OCI-LY7 (cell line): ENCODE measurements around the gene MRO. TPM values are rescaled to one million over a fixed set of nuclear protein-coding genes. Genes with fewer than 3 reads are reported as not detected.

ENCODE experiments used
- BruUV-seq: library from RNA; stranded (reverse); fragments of 400-500 nt; replicated peaks from 2 replicates; lab custom pipeline; 2021; lab: Mats Ljungman, UMichigan
- CTCF ChIA-PET: fragments of 300-600 bp; sonication (Branson Sonifier 250); formaldehyde crosslinking; loops from one replicate; lab custom pipeline; 2022; ENCODE audit warnings: antibody characterized with exemption; ENCODE audit not compliant: unreplicated experiment; lab: Charles Lee
- POLR2A ChIA-PET: fragments of 300-600 bp; sonication (Branson Sonifier 250); formaldehyde crosslinking; loops from one replicate; lab custom pipeline; 2022; ENCODE audit warnings: antibody characterized with exemption; lab: Charles Lee
- DNase-seq: peaks from one replicate; pipeline ENCODE4 v3.0.0-alpha.2; 2015; ENCODE audit warnings: low spot score
- H2AFZ ChIP-seq: fragments of 200-600 bp; sonication (generic), shearing (Covaris generic); 2 replicates; pipeline ENCODE4 v1.6.1; 2014; ENCODE audit warnings: mild to moderate bottlenecking, antibody characterized with exemption, low read length, moderate library complexity
- H3K27ac ChIP-seq: fragments of 200-600 bp; sonication (generic); 2 replicates; pipeline ENCODE4 v1.5.1; 2014; ENCODE audit warnings: mixed run types, low read depth, mild to moderate bottlenecking, moderate library complexity, low read length, inconsistent platforms; ENCODE audit not compliant: poor library complexity, severe bottlenecking
- H3K36me3 ChIP-seq: fragments of 200-600 bp; sonication (generic); 2 replicates; pipeline ENCODE4 v1.6.1; 2014; ENCODE audit warnings: mild to moderate bottlenecking, antibody characterized with exemption, low read length, moderate library complexity, mixed read lengths; ENCODE audit not compliant: insufficient read depth
- H3K4me1 ChIP-seq: fragments of 200-600 bp; sonication (generic); 2 replicates; pipeline ENCODE4 v1.5.1; 2014; ENCODE audit warnings: mild to moderate bottlenecking, low read length; ENCODE audit not compliant: insufficient read depth, poor library complexity, severe bottlenecking
- H3K4me2 ChIP-seq: fragments of 200-600 bp; sonication (generic); 2 replicates; pipeline ENCODE4 v1.6.1; 2014; ENCODE audit warnings: mild to moderate bottlenecking, low read length
- H3K4me3 ChIP-seq: fragments of 200-600 bp; sonication (generic); 2 replicates; pipeline ENCODE4 v1.5.1; 2014; ENCODE audit warnings: mild to moderate bottlenecking, low read depth, low read length; ENCODE audit not compliant: poor library complexity, severe bottlenecking
- H3K79me2 ChIP-seq: fragments of 200-600 bp; sonication (generic); 2 replicates; pipeline ENCODE4 v1.6.1; 2016; ENCODE audit warnings: low read depth, mild to moderate bottlenecking, low read length, moderate library complexity, mixed read lengths; ENCODE audit not compliant: insufficient read depth
- H3K9me2 ChIP-seq: fragments of 200-600 bp; sonication (generic); 2 replicates; pipeline ENCODE4 v1.6.1; 2016; ENCODE audit warnings: mild to moderate bottlenecking, low read length, mixed read lengths; ENCODE audit not compliant: insufficient read depth
- H3K9me3 ChIP-seq: fragments of 200-600 bp; sonication (generic); 2 replicates; pipeline ENCODE4 v1.6.1; 2014; ENCODE audit warnings: mild to moderate bottlenecking, mixed run types, low read length, mixed read lengths
- H4K20me1 ChIP-seq: fragments of 200-600 bp; sonication (generic); 2 replicates; pipeline ENCODE4 v1.6.1; 2014; ENCODE audit warnings: mild to moderate bottlenecking, antibody characterized with exemption, low read length, moderate library complexity, mixed read lengths; ENCODE audit not compliant: insufficient read depth
- EZH2phosphoT487 ChIP-seq: fragments of 200-600 bp; sonication (generic); IDR thresholded peaks from 2 replicates; pipeline ENCODE4 v1.6.1; 2018; ENCODE audit warnings: low read depth, borderline replicate concordance, mild to moderate bottlenecking, mixed run types, antibody characterized with exemption, low read length, moderate library complexity, mixed read lengths
- intact Hi-C: fragments of 100-400 bp; cut with micrococcal nuclease; formaldehyde crosslinking; loops from one replicate; pipeline ENCODE4 v1.10.0; 2022; ENCODE audit not compliant: unreplicated experiment
- total RNA-seq, 2 experiments: library from RNA; depleted of rRNA in 1 of 2; stranded (reverse); fragments of >200 nt in 1 of 2; shearing (Covaris generic) in 1 of 2; gene quantifications; 2 replicates each; pipeline ENCODE4 v1.2.3, GENCODE V29; 2014 to 2022
- TF ChIP-seq, protein P1 (sequence below): fragments of 200-600 bp; sonication (generic); conservative IDR thresholded peaks from 2 replicates; pipeline ENCODE4 v1.5.1; 2014; ENCODE audit warnings: mild to moderate bottlenecking, antibody characterized with exemption, low read length, moderate library complexity, mixed read lengths

Gene MRO
- total RNA-seq, 2 experiments from 2014 or later = 0.22 to 0.46 TPM

DNA sequence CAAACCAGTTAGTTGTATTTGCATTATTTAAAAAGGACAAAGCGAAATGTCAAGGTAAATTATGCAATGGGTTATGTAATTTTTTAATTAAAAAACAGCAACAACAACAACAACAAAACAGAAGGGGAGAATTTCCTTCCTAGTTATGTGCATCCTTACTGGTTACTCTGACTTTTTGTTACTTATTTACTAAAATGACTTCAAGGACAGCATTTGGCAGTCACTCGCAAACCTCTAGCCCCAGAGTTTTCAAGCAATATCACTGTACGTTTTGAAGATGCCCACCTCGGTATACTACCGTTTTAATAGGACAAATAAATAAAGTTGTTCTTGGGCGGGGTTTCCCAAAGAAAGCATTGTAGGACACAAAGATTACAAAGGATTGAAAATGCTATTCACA lies 24.7 kb upstream of the MRO start:
- intact Hi-C loops = no loop called here
- POLR2A ChIA-PET = interaction anchor here (1.0 to 1.1 kb wide), 2 partner anchors 11 to 12 kb away, joined by 3 read pairs; no protein-coding TSS in a partner anchor

DNA sequence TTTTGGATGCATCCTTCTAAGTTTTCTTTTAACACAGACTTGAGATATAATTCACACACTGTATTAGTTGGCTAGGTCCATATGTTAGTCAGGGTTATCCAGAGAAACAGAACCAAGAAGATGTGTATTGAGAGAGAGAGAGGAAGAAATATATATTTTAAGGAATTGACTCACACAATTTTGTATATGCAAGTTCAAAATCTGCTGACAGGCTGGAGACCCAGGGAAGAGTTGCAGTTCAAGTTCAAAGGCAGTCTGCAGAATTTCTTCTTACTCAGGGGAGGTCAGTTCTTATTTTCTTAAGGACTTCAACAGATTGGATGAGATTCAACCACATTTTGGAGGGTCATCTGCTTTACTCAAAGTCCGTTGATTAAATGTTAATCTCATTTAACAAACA lies 23.0 kb upstream of the MRO start:
- H3K27ac ChIP-seq = no peak overlapping the region
- no peaks in the 10 kb centered on the region for H3K36me3 ChIP-seq
- intact Hi-C loops = no loop called here
- H4K20me1 ChIP-seq = no peaks in the 10 kb centered on the region
- no peaks in the 10 kb centered on the region for H3K79me2 ChIP-seq
- no peak overlapping the region for H3K4me3 ChIP-seq
- no peak overlapping the region for H2AFZ ChIP-seq
- H3K4me1 ChIP-seq = no peaks in the 10 kb centered on the region
- TF ChIP-seq, protein P1, sequence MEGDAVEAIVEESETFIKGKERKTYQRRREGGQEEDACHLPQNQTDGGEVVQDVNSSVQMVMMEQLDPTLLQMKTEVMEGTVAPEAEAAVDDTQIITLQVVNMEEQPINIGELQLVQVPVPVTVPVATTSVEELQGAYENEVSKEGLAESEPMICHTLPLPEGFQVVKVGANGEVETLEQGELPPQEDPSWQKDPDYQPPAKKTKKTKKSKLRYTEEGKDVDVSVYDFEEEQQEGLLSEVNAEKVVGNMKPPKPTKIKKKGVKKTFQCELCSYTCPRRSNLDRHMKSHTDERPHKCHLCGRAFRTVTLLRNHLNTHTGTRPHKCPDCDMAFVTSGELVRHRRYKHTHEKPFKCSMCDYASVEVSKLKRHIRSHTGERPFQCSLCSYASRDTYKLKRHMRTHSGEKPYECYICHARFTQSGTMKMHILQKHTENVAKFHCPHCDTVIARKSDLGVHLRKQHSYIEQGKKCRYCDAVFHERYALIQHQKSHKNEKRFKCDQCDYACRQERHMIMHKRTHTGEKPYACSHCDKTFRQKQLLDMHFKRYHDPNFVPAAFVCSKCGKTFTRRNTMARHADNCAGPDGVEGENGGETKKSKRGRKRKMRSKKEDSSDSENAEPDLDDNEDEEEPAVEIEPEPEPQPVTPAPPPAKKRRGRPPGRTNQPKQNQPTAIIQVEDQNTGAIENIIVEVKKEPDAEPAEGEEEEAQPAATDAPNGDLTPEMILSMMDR = no peak
- TF ChIP-seq EZH2phosphoT487 = no peak
- no peaks in the 10 kb centered on the region for H3K9me2 ChIP-seq
- no TSS peak for BruUV-seq
- H3K4me2 ChIP-seq = no peak overlapping the region
- DNase-seq = no peak
- H3K9me3 ChIP-seq = no peaks in the 10 kb centered on the region
- POLR2A ChIA-PET = interaction anchor here (0.6 to 1.1 kb wide), 2 partner anchors 22 to 46 kb away, joined by 4 to 5 read pairs; no protein-coding TSS in a partner anchor
- CTCF ChIA-PET = no interaction called here

More for the DNA sequence above, 24.7 kb upstream of the MRO start:
- H3K9me3 ChIP-seq = no peaks in the 10 kb centered on the region
- DNase-seq = no peak
- CTCF ChIA-PET = no interaction called here
- no peaks in the 10 kb centered on the region for H3K36me3 ChIP-seq
- no peak overlapping the region for H2AFZ ChIP-seq
- H4K20me1 ChIP-seq = no peaks in the 10 kb centered on the region
- no peak overlapping the region for H3K4me3 ChIP-seq
- TF ChIP-seq, protein P1 = no peak
- H3K4me2 ChIP-seq = no peak overlapping the region
- no peak overlapping the region for H3K27ac ChIP-seq
- H3K4me1 ChIP-seq = no peaks in the 10 kb centered on the region
- H3K9me2 ChIP-seq = no peaks in the 10 kb centered on the region
- no TSS peak for BruUV-seq
- no peaks in the 10 kb centered on the region for H3K79me2 ChIP-seq

DNA sequence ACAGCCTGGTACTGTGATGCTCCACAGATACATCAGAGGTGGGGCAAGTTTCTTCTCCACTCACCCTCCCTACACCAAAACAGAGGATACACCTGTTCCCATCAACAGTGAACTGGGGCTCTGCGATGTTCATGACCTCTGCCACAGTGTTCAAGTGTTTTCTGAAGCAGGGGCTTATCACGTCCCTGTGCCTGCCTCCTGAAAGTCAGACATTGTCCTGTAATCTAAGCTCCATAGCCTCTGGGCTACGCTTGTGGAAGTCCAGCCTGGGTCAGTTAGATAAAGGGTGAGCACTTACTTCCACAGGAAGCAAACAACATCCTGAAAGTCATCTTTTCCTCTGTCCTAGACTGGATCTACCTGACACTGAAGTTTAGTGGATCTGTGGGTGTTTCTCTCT lies 20.2 kb upstream of the MRO start:
- Histone ChIP-seq H3K4me1 (peaks cover 21% of the 10 kb centered on the region), H4K20me1 (no peaks in the 10 kb centered on the region), H3K9me2 (no peaks in the 10 kb centered on the region), H3K4me2 (no peak overlapping the region), H3K36me3 (no peaks in the 10 kb centered on the region), H3K4me3 (no peak overlapping the region), H3K9me3 (no peaks in the 10 kb centered on the region), H2AFZ (no peak overlapping the region), H3K27ac (no peak overlapping the region), H3K79me2 (no peaks in the 10 kb centered on the region)
- CTCF ChIA-PET = no interaction called here
- TF ChIP-seq, protein P1 = no peak
- TF ChIP-seq EZH2phosphoT487 = no peak
- DNase-seq = no peak
- POLR2A ChIA-PET = no interaction called here
- no TSS peak for BruUV-seq
- intact Hi-C loops = no loop called here
